H1 (cell line): ENCODE measurements around the gene COL5A1. TPM values are rescaled to one million over a fixed set of nuclear protein-coding genes. Genes with fewer than 3 reads are reported as not detected.

ENCODE experiments used
- CTCF ChIA-PET: fragments of 300-600 bp; sonication (Branson Sonifier 250); formaldehyde crosslinking; loops from one replicate; lab custom pipeline; 2021; ENCODE audit not compliant: partially characterized antibody; lab: Charles Lee
- POLR2A ChIA-PET: fragments of 300-600 bp; sonication (Branson Sonifier 250); formaldehyde crosslinking; loops from one replicate; lab custom pipeline; 2021; ENCODE audit warnings: inconsistent platforms; ENCODE audit not compliant: partially characterized antibody; lab: Charles Lee
- DNase-seq, 2 experiments: peaks; one replicate each; pipeline versions ENCODE4 v3.0.0 to v3.0.0-alpha.2; 2010 to 2022; ENCODE audit warnings: low spot score in 2 of 2, low read depth in 1 of 2, mixed read lengths in 1 of 2
- FAIRE-seq: peaks from 2 replicates; lab custom pipeline; 2011; peaks lifted over from hg19 to GRCh38; lab: Jason Lieb, UNC
- H2AFZ ChIP-seq: 2 replicates; pipeline ENCODE4 v1.8.1; 2012; ENCODE audit warnings: low read length, inconsistent platforms
- H2AK5ac ChIP-seq: 2 replicates; pipeline ENCODE4 v1.6.1; 2013; ENCODE audit warnings: low read depth, low read length
- H2BK120ac ChIP-seq: replicated peaks from 2 replicates; pipeline ENCODE3; 2013; ENCODE audit warnings: low read depth, low read length, inconsistent platforms
- H2BK12ac ChIP-seq: 2 replicates; pipeline ENCODE4 v1.6.1; 2013; ENCODE audit warnings: low read depth, low read length
- H2BK15ac ChIP-seq: 2 replicates; pipeline ENCODE4 v1.6.1; 2013; ENCODE audit warnings: low read length
- H2BK20ac ChIP-seq: 2 replicates; pipeline ENCODE4 v1.6.1; 2013; ENCODE audit warnings: low read length
- H2BK5ac ChIP-seq: 2 replicates; pipeline ENCODE4 v1.6.1; 2013; ENCODE audit warnings: low read depth, low read length
- H3K14ac ChIP-seq: 2 replicates; pipeline ENCODE4 v1.6.1; 2013; ENCODE audit warnings: inconsistent platforms; ENCODE audit not compliant: insufficient read length
- H3K18ac ChIP-seq: 2 replicates; pipeline ENCODE4 v1.6.1; 2013; ENCODE audit warnings: low read length; ENCODE audit errors: extremely low read depth
- H3K23ac ChIP-seq: 2 replicates; pipeline ENCODE4 v1.6.1; 2013; ENCODE audit warnings: inconsistent platforms; ENCODE audit not compliant: insufficient read length
- H3K23me2 ChIP-seq: 2 replicates; pipeline ENCODE4 v1.6.1; 2013; ENCODE audit warnings: low read depth, low read length
- H3K27ac ChIP-seq: 2 replicates; pipeline ENCODE4 v1.6.1; 2011; ENCODE audit warnings: low read depth, low read length, inconsistent platforms
- H3K27me3 ChIP-seq, 4 experiments: replicated peaks in 1 of 4; 1 replicate in 1 of 4; 2 replicates in 3 of 4; pipeline versions ENCODE4 v1.6.1 to v1.8.1; 2011 to 2013; ENCODE audit warnings: low read length in 3 of 4, mild to moderate bottlenecking in 3 of 4, inconsistent platforms in 2 of 4, mixed read lengths in 2 of 4, moderate library complexity in 1 of 4; ENCODE audit not compliant: control insufficient read depth in 3 of 4, insufficient read depth in 3 of 4; ENCODE audit errors: extremely low read depth in 1 of 4
- H3K36me3 ChIP-seq, 4 experiments: 2 replicates each; pipeline versions ENCODE4 v1.6.1 to v1.8.1; 2011 to 2013; ENCODE audit warnings: mild to moderate bottlenecking in 4 of 4, low read length in 3 of 4, moderate library complexity in 2 of 4, control low read depth in 1 of 4, inconsistent platforms in 1 of 4; ENCODE audit not compliant: insufficient read depth in 4 of 4, control insufficient read depth in 2 of 4
- H3K4ac ChIP-seq: replicated peaks from 2 replicates; pipeline ENCODE3; 2013; ENCODE audit warnings: low read length, low read depth, mixed read lengths, inconsistent platforms; ENCODE audit not compliant: insufficient read length
- H3K4me1 ChIP-seq, 4 experiments: replicated peaks in 1 of 4; 1 replicate in 1 of 4; 2 replicates in 3 of 4; pipeline versions ENCODE4 v1.6.1 to v1.8.1; 2011 to 2013; ENCODE audit warnings: low read length in 3 of 4, inconsistent platforms in 2 of 4, mixed read lengths in 1 of 4; ENCODE audit not compliant: insufficient read depth in 4 of 4, control insufficient read depth in 3 of 4
- H3K4me2 ChIP-seq, 2 experiments: 2 replicates each; pipeline versions ENCODE4 v1.6.1 to v1.8.1; 2011 to 2013; ENCODE audit warnings: low read depth in 2 of 2, low read length in 2 of 2, control low read depth in 1 of 2, inconsistent platforms in 1 of 2, mild to moderate bottlenecking in 1 of 2; ENCODE audit not compliant: insufficient read depth in 1 of 2
- H3K4me3 ChIP-seq, 4 experiments: fragments of 200-600, 300-600 bp in 1 of 4; sonication (generic), shearing (Covaris generic), sonication (Bioruptor Twin) in 1 of 4; 2 replicates each; pipeline versions ENCODE4 v1.5.1 to v1.8.1; 2011 to 2016; ENCODE audit warnings: low read length in 4 of 4, low read depth in 3 of 4, control low read depth in 2 of 4, inconsistent platforms in 2 of 4, mild to moderate bottlenecking in 2 of 4, mixed read lengths in 1 of 4, moderate library complexity in 1 of 4; ENCODE audit not compliant: insufficient read depth in 2 of 4; ENCODE audit errors: extremely low read depth in 1 of 4
- H3K56ac ChIP-seq: replicated peaks from 2 replicates; pipeline ENCODE3; 2013; ENCODE audit warnings: low read depth, mild to moderate bottlenecking, mixed read lengths, low read length, inconsistent platforms; ENCODE audit not compliant: insufficient read length
- H3K79me1 ChIP-seq: 2 replicates; pipeline ENCODE4 v1.6.1; 2013; ENCODE audit warnings: low read depth, low read length, control low read depth
- H3K79me2 ChIP-seq, 2 experiments: 2 replicates each; pipeline versions ENCODE4 v1.6.1 to v1.8.1; 2012 to 2013; ENCODE audit warnings: low read length in 2 of 2, mild to moderate bottlenecking in 2 of 2, inconsistent platforms in 1 of 2; ENCODE audit not compliant: insufficient read depth in 2 of 2, control insufficient read depth in 1 of 2
- H3K9ac ChIP-seq, 4 experiments: replicated peaks in 1 of 4; 1 replicate in 1 of 4; 2 replicates in 3 of 4; pipeline versions ENCODE4 v1.6.1 to v1.8.1; 2011 to 2013; ENCODE audit warnings: low read depth in 3 of 4, low read length in 3 of 4, control low read depth in 2 of 4, mild to moderate bottlenecking in 2 of 4, moderate library complexity in 2 of 4, inconsistent platforms in 1 of 4; ENCODE audit errors: extremely low read depth in 1 of 4
- H3K9me3 ChIP-seq, 2 experiments: 2 replicates each; pipeline versions ENCODE4 v1.6.1 to v1.8.1; 2012 to 2013; ENCODE audit warnings: mild to moderate bottlenecking in 2 of 2, moderate library complexity in 2 of 2, control low read depth in 1 of 2, inconsistent platforms in 1 of 2, low read depth in 1 of 2, low read length in 1 of 2, mixed read lengths in 1 of 2; ENCODE audit not compliant: insufficient read depth in 2 of 2
- H4K20me1 ChIP-seq, 2 experiments: replicated peaks in 1 of 2; 2 replicates each; pipeline versions ENCODE3 to v1.8.1; 2011 to 2013; ENCODE audit warnings: inconsistent platforms in 2 of 2, low read length in 2 of 2, mild to moderate bottlenecking in 1 of 2; ENCODE audit not compliant: insufficient read depth in 2 of 2, control insufficient read depth in 1 of 2
- H4K5ac ChIP-seq: 2 replicates; pipeline ENCODE4 v1.6.1; 2013; ENCODE audit warnings: low read length, low read depth, mixed read lengths, inconsistent platforms; ENCODE audit not compliant: insufficient read length
- H4K8ac ChIP-seq: 2 replicates; pipeline ENCODE4 v1.8.0; 2013; ENCODE audit warnings: mild to moderate bottlenecking, moderate library complexity, low read length, inconsistent platforms; ENCODE audit not compliant: insufficient read depth; ENCODE audit errors: extremely low read depth
- H4K91ac ChIP-seq: replicated peaks from 2 replicates; pipeline ENCODE3; 2013; ENCODE audit warnings: low read length, mixed read lengths, inconsistent platforms; ENCODE audit not compliant: insufficient read length
- CREB1 ChIP-seq: IDR thresholded peaks from 2 replicates; pipeline ENCODE4 v1.6.1; 2012; ENCODE audit warnings: inconsistent platforms
- GABPA ChIP-seq: IDR thresholded peaks from 2 replicates; pipeline ENCODE4 v1.6.1; 2011; ENCODE audit warnings: mild to moderate bottlenecking, low read length, moderate library complexity, borderline replicate concordance; ENCODE audit not compliant: insufficient read depth
- RAD21 ChIP-seq, 2 experiments: IDR thresholded peaks in 1 of 2; conservative IDR thresholded peaks in 1 of 2; 2 replicates each; pipeline ENCODE4 v1.6.1; 2011; ENCODE audit warnings: low read depth in 2 of 2, low read length in 2 of 2, improper control_type of control experiment in 1 of 2, inconsistent platforms in 1 of 2, mild to moderate bottlenecking in 1 of 2, moderate library complexity in 1 of 2
- whole genome bisulfite sequencing, 2 experiments: shearing (Covaris generic) in 1 of 2; methylation state at CpG; one replicate each; pipeline versions ENCODE4 v1.1.6 to v1.1.7; 2013 to 2015; ENCODE audit warnings: low lambda C conversion rate in 2 of 2, mixed read lengths in 2 of 2, inconsistent platforms in 1 of 2, low coverage in 1 of 2, missing lambda C conversion rate in 1 of 2; ENCODE audit not compliant: insufficient replicate concordance in 2 of 2, insufficient coverage in 1 of 2, insufficient read length in 1 of 2; ENCODE audit errors: extremely low coverage in 1 of 2, missing lambda C conversion rate in 1 of 2; 5-methylcytosine and 5-hydroxymethylcytosine counted together
- polyA plus RNA-seq, 7 experiments: library from polyadenylated mRNA; depleted of rRNA in 3 of 7; stranded (reverse) in 5 of 7; unstranded in 2 of 7; fragments of >200 nt in 5 of 7; fragments of 200-250 nt in 2 of 7; gene quantifications; 1 replicate in 5 of 7; 2 replicates in 1 of 7; 4 replicates in 1 of 7; pipeline versions ENCODE4 v1.2.1 to v1.2.3, GENCODE V29; 2011 to 2013; ENCODE audit warnings: missing spikeins in 2 of 7, mixed read lengths in 2 of 7
- total RNA-seq: library from RNA; stranded (reverse); fragmentation: NEBNext Ultra II Directional; extraction: Animal tissue kit (Norgen Biotek cat#: 25700); gene quantifications from 2 replicates; pipeline ENCODE4 v1.2.1, GENCODE V29; 2021

COL5A1 gene
- total and polyA plus RNA-seq, 2 of the 8 experiments (the other 6 are each of a cell fraction or from before 2014, with no cell fraction given), result 3.8 to 12.0 TPM

GRCh38 chr9:134717056-134717455 is 75.5 kb downstream of the COL5A1 start:
- Histone ChIP-seq H2BK12ac (no peak overlapping the region), H3K4ac (no peak overlapping the region), H2BK120ac (no peak overlapping the region), H2BK20ac (no peak overlapping the region), H2AFZ (no peak overlapping the region), H3K9me3 (peaks cover 5 to 6% of the 10 kb centered on the region in 2 experiments; a peak in 1 of 4 replicates), H4K91ac (no peak overlapping the region), H3K9ac (no peak overlapping the region), H4K8ac (peak overlapping the region; percentile 79; the same call in 1 of the 2 replicates), H3K23ac (no peak overlapping the region), H3K4me1 (no peaks in the 10 kb centered on the region; a peak in 1 of 7 replicates), H4K5ac (no peak overlapping the region), H4K20me1 (peaks cover 0 to 4% of the 10 kb centered on the region in 2 experiments), H3K4me2 (no peak overlapping the region), H3K14ac (no peak overlapping the region), H2BK15ac (no peak overlapping the region), H3K79me2 (no peaks in the 10 kb centered on the region), H2AK5ac (no peak overlapping the region), H3K79me1 (no peaks in the 10 kb centered on the region), H3K4me3 (no peak overlapping the region), H2BK5ac (no peak overlapping the region), H3K56ac (no peak overlapping the region), H3K18ac (no peak overlapping the region), H3K23me2 (peaks cover 10% of the 10 kb centered on the region; the same call in 1 of the 2 replicates), H3K36me3 (no peaks in the 10 kb centered on the region), H3K27ac (no peak overlapping the region), H3K27me3 (no peaks in the 10 kb centered on the region)
- ChIA-PET CTCF (interaction anchor here (0.7 to 1.6 kb wide), 4 partner anchors 20 to 28 kb away, joined by 3 to 4 read pairs (median 3); no protein-coding TSS in a partner anchor), POLR2A (no interaction called here)
- no peak for TF ChIP-seq GABPA
- no peak for TF ChIP-seq CREB1
- no peak for TF ChIP-seq RAD21 (IDR thresholded peaks at IDR 0.05 in 1 of 2, conservative IDR thresholded peaks at IDR 0.05 in 1 of 2; ENCODE audit: low read depth in 2 of 2, low read length in 2 of 2)
- WGBS, 2 experiments, result 95% methylated on average over 18 of the region's 20 CpGs; no CpG with 5 or more reads in 1 of the 2 experiments
- DNase-seq (no peak), FAIRE-seq (no peak)
